NK-92 (cell line): ENCODE measurements around the gene ELP4.

Experiments
- DNase-seq: peaks from one replicate; lab custom pipeline; 2025; ENCODE audit not compliant: unreplicated experiment; lab: John Stamatoyannopoulos, UW

Gene ELP4

GRCh38 chr11:31770011-31770700 lies 260.6 kb downstream of the ELP4 start:
- DNase-seq, result no peak

GRCh38 chr11:31772412-31772811 lies 262.8 kb downstream of the ELP4 start:
- DNase-seq, result no peak

DNA sequence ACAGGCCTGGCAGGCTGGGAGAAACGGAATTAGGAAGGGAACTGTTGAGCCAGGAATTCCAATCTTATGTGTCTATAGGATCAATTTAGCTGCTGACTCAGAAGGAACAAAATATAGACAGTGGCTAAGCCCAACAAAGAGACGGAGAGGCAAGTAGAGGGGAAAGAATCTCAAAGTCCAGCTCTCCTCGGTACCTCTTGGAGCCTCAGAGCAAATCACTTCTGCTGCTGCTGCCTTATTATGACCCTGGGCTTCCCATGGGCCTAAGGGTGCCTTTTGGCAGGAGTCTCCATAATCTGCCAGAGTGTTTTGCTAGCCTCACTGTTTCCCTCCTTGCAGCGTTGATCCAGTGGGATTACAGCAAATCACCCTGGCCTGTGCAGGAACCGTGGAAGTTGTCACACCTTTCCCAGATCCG lies 269.8 kb downstream of the ELP4 start:
- DNase-seq, result no peak

DNA sequence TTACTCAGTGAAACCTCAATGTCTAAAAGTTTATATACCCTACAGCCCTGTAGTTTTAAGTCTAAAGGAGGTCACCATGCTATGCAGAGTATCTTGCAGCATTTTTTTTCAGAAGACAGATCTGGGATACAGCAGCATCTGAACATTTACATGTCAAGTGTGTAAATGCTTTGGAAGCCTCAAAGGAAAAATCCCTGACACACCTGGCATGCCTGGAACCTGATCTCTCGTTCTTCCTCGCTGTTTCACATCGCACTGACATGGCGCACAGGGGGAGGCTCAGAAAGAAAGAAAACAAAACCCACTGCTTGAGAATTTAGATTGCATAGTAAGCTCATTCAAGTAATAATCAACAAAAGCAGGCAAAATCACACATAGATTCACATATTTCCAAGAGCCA lies 270.5 kb downstream of the ELP4 start:
- DNase-seq, result no peak

DNA sequence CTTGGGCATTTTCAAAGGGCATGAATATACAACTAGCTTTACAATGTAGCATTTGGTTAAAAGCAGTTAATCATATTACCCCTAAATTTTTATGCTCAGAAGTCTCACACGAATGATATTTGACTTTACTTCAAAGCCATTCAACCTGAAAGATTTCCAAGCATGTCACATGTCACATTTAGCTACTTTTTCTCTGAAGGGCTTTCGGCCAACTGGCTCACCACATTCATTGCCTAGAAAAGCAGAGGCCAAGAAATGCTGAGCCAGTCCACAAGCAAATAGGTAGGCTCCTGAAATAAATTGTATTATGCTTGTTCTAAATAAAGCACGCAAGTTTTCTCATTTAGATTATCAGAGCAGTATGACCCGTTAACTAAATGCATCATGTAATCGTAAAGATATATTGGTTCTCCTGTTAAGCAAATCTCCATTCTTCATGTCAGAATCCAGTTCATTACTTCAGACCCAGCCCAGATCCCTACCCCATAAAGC lies 271.0 kb downstream of the ELP4 start:
- DNase-seq, result no peak

DNA sequence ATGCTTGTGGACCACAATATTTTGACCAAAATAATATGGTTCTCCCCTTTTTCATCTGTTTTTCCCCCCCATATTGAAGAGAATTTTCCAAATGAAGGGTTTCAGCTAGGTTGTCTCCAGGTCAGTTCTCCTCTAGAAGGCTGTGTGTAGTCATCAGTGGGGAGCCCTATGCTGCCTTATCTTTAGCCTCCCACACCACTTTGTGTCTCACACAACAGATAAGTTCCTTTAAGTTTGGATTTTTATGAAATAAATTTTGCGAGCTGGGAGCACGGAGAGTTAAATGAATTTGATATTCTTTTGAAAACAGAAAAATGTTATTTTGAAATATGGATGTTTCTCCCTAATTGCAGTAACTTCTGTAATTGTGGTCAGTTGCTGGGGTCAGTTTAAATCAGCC lies 272.7 kb downstream of the ELP4 start:
- DNase-seq, result no peak

- DNase-seq, result no peak
These were observed 273.7 kb downstream of the ELP4 start for GRCh38 chr11:31783252-31783651.

DNA sequence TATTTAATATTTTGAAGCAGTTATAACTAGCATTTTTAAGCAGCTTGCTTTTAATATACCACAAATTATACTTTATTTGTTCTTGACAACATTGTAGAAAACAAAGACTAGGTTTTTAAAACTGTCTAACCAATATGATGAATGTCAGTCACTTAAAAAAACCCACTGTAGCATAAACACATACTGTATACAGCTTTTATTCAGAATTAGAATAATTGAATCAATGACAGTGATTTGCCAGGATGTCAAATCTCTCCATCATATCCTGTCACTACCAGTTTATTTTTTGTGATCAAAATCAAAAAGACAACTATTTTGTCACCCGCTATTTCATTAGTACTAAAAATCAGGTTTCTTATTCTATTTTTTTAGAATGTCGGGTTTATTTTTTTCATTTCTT lies 275.0 kb downstream of the ELP4 start:
- no peak for DNase-seq

GRCh38 chr11:31786996-31787685 lies 277.6 kb downstream of the ELP4 start:
- DNase-seq, result no peak

DNA sequence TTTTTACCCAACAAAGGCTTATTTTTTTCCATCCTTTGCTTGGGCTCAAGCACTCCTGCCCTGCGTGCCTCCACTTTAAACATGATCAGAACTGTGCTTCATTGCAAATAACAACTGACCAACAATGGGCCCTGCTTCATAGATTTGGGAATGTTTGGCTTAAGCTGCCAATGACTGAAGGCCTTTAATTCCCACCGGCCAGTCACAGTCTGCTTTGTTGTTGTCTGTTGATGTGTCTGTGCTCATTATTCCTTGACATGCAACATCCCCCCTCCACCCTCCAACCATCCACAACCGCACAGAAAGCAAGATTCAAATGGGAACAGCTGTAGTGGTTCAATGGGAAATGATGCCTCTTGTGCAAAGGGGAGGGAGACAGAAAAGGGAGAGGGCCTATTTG lies 278.5 kb downstream of the ELP4 start:
- DNase-seq, result no peak

GRCh38 chr11:31790649-31791048 lies 281.1 kb downstream of the ELP4 start:
- DNase-seq, result no peak

- no peak for DNase-seq
These were observed 282.5 kb downstream of the ELP4 start for GRCh38 chr11:31792036-31792435.

GRCh38 chr11:31792456-31792855 lies 282.9 kb downstream of the ELP4 start:
- DNase-seq, result no peak

- no peak for DNase-seq
These were observed 283.7 kb downstream of the ELP4 start for GRCh38 chr11:31793264-31793663.

DNA sequence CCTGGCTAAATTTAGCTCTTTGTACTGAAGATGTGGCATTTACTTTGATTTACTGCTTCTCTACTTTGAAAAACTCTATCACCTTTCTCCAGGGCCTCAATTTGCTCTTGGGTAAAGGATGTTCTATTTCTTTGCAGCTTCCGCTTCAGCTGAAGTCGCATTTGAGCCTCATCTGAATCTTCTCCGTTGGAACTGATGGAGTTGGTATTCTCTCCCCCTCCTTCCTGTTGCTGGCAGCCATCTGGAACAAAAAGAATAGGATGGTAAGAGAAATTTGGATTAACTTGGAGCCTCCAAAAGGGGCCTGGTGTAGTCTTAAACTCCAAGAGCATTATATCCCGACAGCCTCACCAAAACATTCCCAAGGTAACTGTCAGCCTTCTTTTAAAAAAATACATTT lies 285.0 kb downstream of the ELP4 start:
- no peak for DNase-seq

GRCh38 chr11:31795706-31796498 lies 286.3 kb downstream of the ELP4 start:
- no peak for DNase-seq

- DNase-seq, result no peak
These were observed 287.1 kb downstream of the ELP4 start for GRCh38 chr11:31796499-31797189.

GRCh38 chr11:31797190-31798056 lies 287.9 kb downstream of the ELP4 start:
- no peak for DNase-seq

GRCh38 chr11:31798057-31798553 lies 288.5 kb downstream of the ELP4 start:
- no peak for DNase-seq
